Heart left ventricle (tissue), 13 donors: ENCODE measurements around the gene GAB2.

ENCODE experiments used
- CTCF ChIP-seq, 12 donors: fragments of 200-600 bp; sonication (generic) in 4 of 12; IDR thresholded peaks; one replicate each; pipeline versions ENCODE4 v1.5.0 to v1.8.0; 2018 to 2022; ENCODE audit warnings: antibody characterized with exemption in 12 of 12, mild to moderate bottlenecking in 5 of 12
- POLR2A ChIP-seq, 2 donors: fragments of 450-650 bp; IDR thresholded peaks; one replicate each; pipeline ENCODE4 v1.6.1; 2017; ENCODE audit warnings: antibody characterized with exemption in 2 of 2, mild to moderate bottlenecking in 2 of 2, moderate library complexity in 2 of 2
- donor health status: ischemic (EF 13 %, LVEDD 7.1; RV severe dilation, severe dysfunction).
- donor health status: DM: no; HTN: yes; CAD: no.
- donor health status: DM: no; HTN: no; CAD: no.
- donor health status: ischemic (EF 25% LVEDD 6.9; RV normal size, moderate dysfunction).
- donor health status: ischemic (EF 25% LVEDD 5.7; RV mildly dilated, moderate dysfunction).
- donor health status: ischemic (EF 35%, LVEDD 5.7; RV mildly dilated, moderate dysfunction).
- donor health status: nonischemic (EF 11% LVEDD 7.7; RV severe dilation, severe dysfunction).
- donor health status: DM: yes; HTN: yes; CAD: no.
- donor health status: PGD.
- donor health status: ischemic (EF 29% LVEDD 5.4; RV normal size, mild dysfunction).
- donor health status: nonischemic (EF 23%, LVEDD 6.1; RV moderate dilation, normal function).

DNA sequence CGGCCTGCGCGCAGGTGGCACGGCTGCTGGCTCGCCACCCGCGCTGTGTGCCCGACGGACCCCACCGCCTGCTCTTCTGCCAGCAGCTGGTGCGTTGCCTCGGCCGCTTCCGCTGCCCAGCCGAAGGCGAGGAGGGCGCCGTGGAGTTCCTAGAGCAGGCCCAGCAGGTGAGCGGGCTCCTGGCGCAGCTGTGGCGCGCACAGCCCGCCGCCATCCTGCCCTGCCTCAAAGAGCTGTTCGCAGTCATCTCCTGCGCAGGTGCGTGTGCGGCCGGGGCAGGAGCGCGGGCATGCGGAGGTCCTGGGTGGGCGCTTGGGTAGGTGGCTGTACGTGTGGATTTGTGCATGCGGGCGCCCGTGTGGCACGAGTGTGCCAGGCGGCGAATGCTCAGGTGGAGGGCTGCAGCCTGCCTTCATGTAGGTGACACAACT lies 220.9 kb downstream of the GAB2 start:
- no peak for TF ChIP-seq POLR2A (IDR thresholded peaks at IDR 0.05)
- no peak for TF ChIP-seq CTCF (IDR thresholded peaks at IDR 0.05)
